ENCODE results near the gene CEL.

- TF ChIP-seq POLR2A (IDR thresholded peaks at IDR 0.05; ENCODE audit: borderline replicate concordance, extremely low read depth, insufficient read depth, insufficient read length) (no peak), CBX3 (IDR thresholded peaks at IDR 0.05; ENCODE audit: low read depth) (no peak), ZFX (IDR thresholded peaks at IDR 0.05) (no peak; the same call in 1 of the 2 replicates), JUND (IDR thresholded peaks at IDR 0.05) (no peak), EZH2phosphoT487 (IDR thresholded peaks at IDR 0.05; ENCODE audit: borderline replicate concordance) (no peak), POLR2AphosphoS5 (IDR thresholded peaks at IDR 0.05; ENCODE audit: low read depth, low read length) (no peak), SIN3A (IDR thresholded peaks at IDR 0.05; ENCODE audit: low read depth) (no peak), ZNF274 (IDR thresholded peaks at IDR 0.05; ENCODE audit: low read depth, low read length) (no peak), ZBTB33 (IDR thresholded peaks at IDR 0.05; ENCODE audit: extremely low read depth, insufficient replicate concordance, low read length) (no peak), MAX (IDR thresholded peaks at IDR 0.05) (no peak)
- TF ChIP-seq, protein P1, sequence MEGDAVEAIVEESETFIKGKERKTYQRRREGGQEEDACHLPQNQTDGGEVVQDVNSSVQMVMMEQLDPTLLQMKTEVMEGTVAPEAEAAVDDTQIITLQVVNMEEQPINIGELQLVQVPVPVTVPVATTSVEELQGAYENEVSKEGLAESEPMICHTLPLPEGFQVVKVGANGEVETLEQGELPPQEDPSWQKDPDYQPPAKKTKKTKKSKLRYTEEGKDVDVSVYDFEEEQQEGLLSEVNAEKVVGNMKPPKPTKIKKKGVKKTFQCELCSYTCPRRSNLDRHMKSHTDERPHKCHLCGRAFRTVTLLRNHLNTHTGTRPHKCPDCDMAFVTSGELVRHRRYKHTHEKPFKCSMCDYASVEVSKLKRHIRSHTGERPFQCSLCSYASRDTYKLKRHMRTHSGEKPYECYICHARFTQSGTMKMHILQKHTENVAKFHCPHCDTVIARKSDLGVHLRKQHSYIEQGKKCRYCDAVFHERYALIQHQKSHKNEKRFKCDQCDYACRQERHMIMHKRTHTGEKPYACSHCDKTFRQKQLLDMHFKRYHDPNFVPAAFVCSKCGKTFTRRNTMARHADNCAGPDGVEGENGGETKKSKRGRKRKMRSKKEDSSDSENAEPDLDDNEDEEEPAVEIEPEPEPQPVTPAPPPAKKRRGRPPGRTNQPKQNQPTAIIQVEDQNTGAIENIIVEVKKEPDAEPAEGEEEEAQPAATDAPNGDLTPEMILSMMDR (IDR thresholded peaks at IDR 0.05 in 2 of 3, conservative IDR thresholded peaks at IDR 0.05 in 1 of 3; ENCODE audit: borderline replicate concordance in 1 of 3, insufficient read depth in 1 of 3, low read depth in 2 of 3, low read length in 2 of 3): no peak
Observed at GRCh38 chr9:133031130-133031422, 30.7 kb upstream of the CEL start.
